ENCODE results near the gene HMHB1. TPM values are rescaled to one million over a fixed set of nuclear protein-coding genes. Genes with fewer than 3 reads are reported as not detected.

HMHB1 gene
- total RNA-seq, 2 experiments from 2014 or later = not detected

GRCh38 chr5:143819716-143820115 lies 7.8 kb downstream of the HMHB1 start:
- peaks cover 3% of the 10 kb centered on the region for H3K27me3 Mint-ChIP-seq
- CTCF ChIA-PET = no interaction called here
- intact Hi-C loops (cut with micrococcal nuclease) = loop anchor here (10.0 kb wide), 3 partner anchors 125 to 895 kb away; no protein-coding TSS in a partner anchor
- no peak overlapping the region for H3K4me3 Mint-ChIP-seq
- H3K27ac Mint-ChIP-seq = no peak overlapping the region
- no peaks in the 10 kb centered on the region for H3K4me1 Mint-ChIP-seq (ENCODE audit: low read depth)
- no peak for TF ChIP-seq CTCF (IDR thresholded peaks at IDR 0.05)
- DNase-seq (no peak), ATAC-seq (no peak)
- no peaks in the 10 kb centered on the region for H3K36me3 Mint-ChIP-seq (ENCODE audit: low read depth)
- no peaks in the 10 kb centered on the region for H3K9me3 Mint-ChIP-seq
- POLR2A ChIA-PET = interaction anchor here (0.5 kb wide), 1 partner anchor 595 kb away, joined by 3 read pairs; no protein-coding TSS in a partner anchor

DNA sequence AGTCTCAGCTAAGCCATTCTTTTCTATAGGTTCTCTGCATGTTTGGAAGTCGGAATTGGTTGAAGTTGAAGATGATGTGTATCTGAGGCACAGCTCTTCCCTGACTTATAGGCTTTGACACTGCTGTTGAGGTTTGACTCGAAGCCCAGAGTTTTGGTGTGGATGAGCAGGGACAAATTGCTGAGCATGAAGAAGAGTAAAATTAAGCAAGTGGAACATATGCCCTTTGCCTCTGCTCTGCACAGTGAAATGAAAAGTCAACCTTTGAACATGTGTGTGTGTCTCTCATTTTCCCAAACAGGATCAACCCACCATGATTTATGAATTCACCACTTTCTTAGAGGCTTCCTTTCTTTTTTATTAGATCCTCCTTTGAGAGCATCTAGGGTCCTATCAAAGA lies 8.5 kb downstream of the HMHB1 start:
- ATAC-seq = no peak
- CTCF ChIA-PET = no interaction called here
- no peak overlapping the region for H3K27ac Mint-ChIP-seq
- TF ChIP-seq CTCF (IDR thresholded peaks at IDR 0.05) = no peak
- no peaks in the 10 kb centered on the region for H3K9me3 Mint-ChIP-seq
- H3K4me3 Mint-ChIP-seq = no peak overlapping the region
- no peak for DNase-seq
- H3K36me3 Mint-ChIP-seq (ENCODE audit: low read depth) = no peaks in the 10 kb centered on the region
- no peaks in the 10 kb centered on the region for H3K4me1 Mint-ChIP-seq (ENCODE audit: low read depth)
- POLR2A ChIA-PET = no interaction called here
- peaks cover 3% of the 10 kb centered on the region for H3K27me3 Mint-ChIP-seq
- intact Hi-C loops (cut with micrococcal nuclease) = loop anchor here (10.0 kb wide), 3 partner anchors 126 to 896 kb away; no protein-coding TSS in a partner anchor

GRCh38 chr5:143824851-143825720 lies 13.1 kb downstream of the HMHB1 start:
- POLR2A ChIA-PET = interaction anchor here (0.7 to 1.5 kb wide), 2 partner anchors 420 to 427 kb away, joined by 3 read pairs; no protein-coding TSS in a partner anchor
- TF ChIP-seq CTCF (IDR thresholded peaks at IDR 0.05) = peak; percentile 81
- Mint-ChIP-seq H3K9me3 (no peaks in the 10 kb centered on the region), H3K36me3 (ENCODE audit: low read depth) (no peaks in the 10 kb centered on the region), H3K27ac (no peak overlapping the region), H3K27me3 (no peaks in the 10 kb centered on the region), H3K4me1 (ENCODE audit: low read depth) (peaks cover 17% of the 10 kb centered on the region), H3K4me3 (no peak overlapping the region)
- CTCF ChIA-PET = interaction anchor here (0.6 to 2.7 kb wide), 28 partner anchors 10 to 900 kb away, joined by 3 to 10 read pairs (median 3); no protein-coding TSS in a partner anchor
- peak; percentile 83 for ATAC-seq
- intact Hi-C loops (cut with micrococcal nuclease) = loop anchor here (5.0 to 10.0 kb wide), 5 partner anchors 130 to 900 kb away; no protein-coding TSS in a partner anchor
- peak; percentile 91 for DNase-seq

DNA sequence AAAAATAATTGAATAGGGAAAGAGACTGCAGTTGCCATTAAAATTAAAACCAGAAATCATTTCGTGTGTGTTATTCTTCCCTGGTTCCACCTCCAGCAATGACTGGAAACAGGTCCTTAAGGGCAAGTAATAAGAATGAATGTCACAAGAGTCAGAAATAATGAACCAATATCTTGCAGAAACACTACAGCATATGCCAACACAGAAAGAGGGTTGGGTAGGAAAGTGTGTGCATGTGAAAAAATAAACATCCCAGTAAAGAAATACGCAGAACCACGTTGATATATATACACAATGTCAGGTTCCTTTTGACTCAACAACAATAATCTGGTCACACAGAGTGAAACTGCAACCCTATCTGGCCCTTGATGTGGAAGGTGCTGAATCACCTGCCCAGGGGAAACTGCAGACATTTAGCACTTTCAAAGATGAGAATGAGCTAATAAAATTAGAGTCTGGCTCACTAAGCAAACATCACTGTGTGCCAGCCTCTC lies 15.0 kb downstream of the HMHB1 start:
- ChIA-PET POLR2A (interaction anchor here (1.2 to 1.7 kb wide), 2 partner anchors 10 to 426 kb away, joined by 4 to 5 read pairs; no protein-coding TSS in a partner anchor), CTCF (interaction anchor here (0.8 to 1.4 kb wide), 4 partner anchors 9 to 753 kb away, joined by 3 read pairs; no protein-coding TSS in a partner anchor)
- no peak for TF ChIP-seq CTCF (IDR thresholded peaks at IDR 0.05)
- Mint-ChIP-seq H3K9me3 (no peaks in the 10 kb centered on the region), H3K27ac (no peak overlapping the region), H3K4me3 (no peak overlapping the region), H3K4me1 (ENCODE audit: low read depth) (peaks cover 17% of the 10 kb centered on the region), H3K36me3 (ENCODE audit: low read depth) (no peaks in the 10 kb centered on the region), H3K27me3 (no peaks in the 10 kb centered on the region)
- peak; percentile 61 for DNase-seq
- intact Hi-C loops (cut with micrococcal nuclease) = loop anchor here (5.0 to 10.0 kb wide), 5 partner anchors 132 to 902 kb away; no protein-coding TSS in a partner anchor
- ATAC-seq = peak; percentile 76

Measured in activated CD8-positive, alpha-beta T cell treated with anti-CD3 and anti-CD28 coated beads for 36 hours (primary cell).